Spleen (tissue), 7 donors: ENCODE measurements around the gene PLEKHM3.

Experiments used
- CTCF ChIP-seq, 11 experiments: fragments of 200-600 bp in 7 of 11; fragments of 450-650 bp in 4 of 11; sonication (generic) in 4 of 11; IDR thresholded peaks in 8 of 11; conservative IDR thresholded peaks in 3 of 11; 1 replicate in 7 of 11; 2 replicates in 4 of 11; pipeline versions ENCODE4 v1.4.0 to v1.8.0; 2016 to 2021; ENCODE audit warnings: antibody characterized with exemption in 11 of 11, inconsistent platforms in 4 of 11, mild to moderate bottlenecking in 1 of 11
- POLR2A ChIP-seq, 3 donors: fragments of 450-650 bp; IDR thresholded peaks; one replicate each; pipeline ENCODE4 v1.5.1; 2017; ENCODE audit warnings: antibody characterized with exemption in 3 of 3, mild to moderate bottlenecking in 1 of 3
- POLR2AphosphoS5 ChIP-seq, 3 donors: sonication (generic); formaldehyde crosslinking; IDR thresholded peaks; one replicate each; pipeline ENCODE4 v1.5.1; 2017; ENCODE audit warnings: antibody characterized with exemption in 3 of 3
- donor health status: DM: no; HTN: no; CAD: no; lungs with moderate emphysema.
- donor health status: DM: no; HTN: no; CAD: no.
- donor health status: DM: no; HTN: no; CAD: no.

DNA sequence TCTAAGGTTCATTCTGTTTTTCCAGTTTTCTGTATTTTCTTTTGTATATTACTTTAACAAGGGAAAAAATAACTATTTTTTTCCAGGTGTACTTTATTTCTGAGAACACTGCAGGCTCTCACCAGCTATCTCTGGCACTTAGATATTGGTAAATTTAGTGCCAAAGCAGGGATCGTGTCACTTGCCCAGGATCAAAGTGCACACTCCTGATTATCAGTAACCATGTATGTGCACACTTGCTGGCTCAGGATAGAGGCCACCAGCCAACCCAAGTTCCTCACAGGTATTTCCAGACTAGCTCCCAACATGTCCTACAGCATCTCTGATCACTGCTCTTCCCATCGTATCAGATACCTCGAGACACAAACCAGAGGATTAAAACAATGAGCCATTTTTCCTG is 249.9 kb downstream of the PLEKHM3 start:
- TF ChIP-seq CTCF (IDR thresholded peaks at IDR 0.05 in 8 of 11, conservative IDR thresholded peaks at IDR 0.05 in 3 of 11) (no peak), POLR2A (IDR thresholded peaks at IDR 0.05) (no peak), POLR2AphosphoS5 (IDR thresholded peaks at IDR 0.05) (no peak)
